ENCODE data around the gene LMF2.

- TF ChIP-seq EZH2 (IDR thresholded peaks at IDR 0.05; ENCODE audit: insufficient read depth, low read length) = no peak
- TF ChIP-seq CTCF (IDR thresholded peaks at IDR 0.05; ENCODE audit: insufficient read depth, low read depth, low read length) = no peak
Observed at GRCh38 chr22:50483977-50484853, 23.3 kb downstream of the LMF2 start.
